ENCODE data around the gene CCDC63.

CCDC63 gene

DNA sequence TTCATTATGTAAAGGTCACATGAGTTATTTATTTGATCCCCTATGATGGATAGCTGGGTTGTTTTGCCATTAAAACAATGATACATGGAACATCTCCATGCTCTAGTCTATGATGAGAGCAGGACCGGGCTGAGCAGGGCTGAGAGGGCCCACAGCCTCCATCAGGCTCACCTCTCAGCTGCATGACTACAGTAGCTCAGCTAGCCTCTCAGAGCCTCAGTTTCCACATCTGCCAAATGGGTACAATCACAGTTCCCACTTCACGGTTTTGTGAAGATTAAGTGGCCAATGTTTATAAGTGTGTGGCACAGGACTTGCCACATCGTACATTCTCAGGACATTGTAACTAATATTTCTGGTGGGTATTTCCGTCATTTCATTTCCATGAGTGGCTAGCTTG lies 93.5 kb downstream of the CCDC63 start:
- Histone ChIP-seq H3K27me3 (ENCODE audit: insufficient read depth, poor library complexity, severe bottlenecking) (no peaks in the 10 kb centered on the region), H3K27ac (replicated peaks) (no peak overlapping the region), H3K4me3 (replicated peaks; ENCODE audit: insufficient read depth, low read length) (no peak overlapping the region)
- TF ChIP-seq POLR2AphosphoS5 (IDR thresholded peaks at IDR 0.05; ENCODE audit: low read depth) (no peak), REST (IDR thresholded peaks at IDR 0.05; ENCODE audit: insufficient replicate concordance, low read depth) (no peak), SPI1 (IDR thresholded peaks at IDR 0.05; ENCODE audit: borderline replicate concordance, low read depth) (no peak), GABPA (IDR thresholded peaks at IDR 0.05; ENCODE audit: low read depth) (no peak)
- TF ChIP-seq, protein P1, sequence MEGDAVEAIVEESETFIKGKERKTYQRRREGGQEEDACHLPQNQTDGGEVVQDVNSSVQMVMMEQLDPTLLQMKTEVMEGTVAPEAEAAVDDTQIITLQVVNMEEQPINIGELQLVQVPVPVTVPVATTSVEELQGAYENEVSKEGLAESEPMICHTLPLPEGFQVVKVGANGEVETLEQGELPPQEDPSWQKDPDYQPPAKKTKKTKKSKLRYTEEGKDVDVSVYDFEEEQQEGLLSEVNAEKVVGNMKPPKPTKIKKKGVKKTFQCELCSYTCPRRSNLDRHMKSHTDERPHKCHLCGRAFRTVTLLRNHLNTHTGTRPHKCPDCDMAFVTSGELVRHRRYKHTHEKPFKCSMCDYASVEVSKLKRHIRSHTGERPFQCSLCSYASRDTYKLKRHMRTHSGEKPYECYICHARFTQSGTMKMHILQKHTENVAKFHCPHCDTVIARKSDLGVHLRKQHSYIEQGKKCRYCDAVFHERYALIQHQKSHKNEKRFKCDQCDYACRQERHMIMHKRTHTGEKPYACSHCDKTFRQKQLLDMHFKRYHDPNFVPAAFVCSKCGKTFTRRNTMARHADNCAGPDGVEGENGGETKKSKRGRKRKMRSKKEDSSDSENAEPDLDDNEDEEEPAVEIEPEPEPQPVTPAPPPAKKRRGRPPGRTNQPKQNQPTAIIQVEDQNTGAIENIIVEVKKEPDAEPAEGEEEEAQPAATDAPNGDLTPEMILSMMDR (IDR thresholded peaks at IDR 0.05; ENCODE audit: insufficient read depth, low read length): no peak
- no peak for DNase-seq (ENCODE audit: low read depth in 1 of 2, low spot score in 1 of 2)

DNA sequence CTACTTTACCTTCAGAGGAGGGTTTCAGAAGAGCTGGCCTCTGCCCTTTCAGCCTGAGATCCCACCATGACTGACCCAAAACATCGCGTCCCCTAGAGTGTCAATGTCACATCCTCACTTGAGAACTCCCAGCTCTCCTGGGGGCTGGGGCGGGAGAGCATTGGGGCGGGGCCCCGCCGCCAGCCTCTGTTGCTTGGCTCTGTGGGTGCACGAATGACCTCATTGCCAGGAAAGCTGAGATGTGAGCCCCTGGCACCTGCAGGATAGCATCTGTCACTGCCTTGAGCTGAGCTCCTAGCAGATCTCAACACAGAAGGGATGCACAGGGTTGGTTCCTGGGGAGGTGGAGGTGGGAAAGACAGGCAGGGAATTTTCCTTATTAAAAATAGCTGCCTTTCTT lies 94.1 kb downstream of the CCDC63 start:
- Histone ChIP-seq H3K4me3 (replicated peaks; ENCODE audit: insufficient read depth, low read length) (no peak overlapping the region), H3K27me3 (ENCODE audit: insufficient read depth, poor library complexity, severe bottlenecking) (no peaks in the 10 kb centered on the region), H3K27ac (replicated peaks) (no peak overlapping the region)
- DNase-seq (ENCODE audit: low read depth in 1 of 2, low spot score in 1 of 2): no peak
- TF ChIP-seq GABPA (IDR thresholded peaks at IDR 0.05; ENCODE audit: low read depth) (no peak), POLR2AphosphoS5 (IDR thresholded peaks at IDR 0.05; ENCODE audit: low read depth) (no peak), SPI1 (IDR thresholded peaks at IDR 0.05; ENCODE audit: borderline replicate concordance, low read depth) (no peak)

DNA sequence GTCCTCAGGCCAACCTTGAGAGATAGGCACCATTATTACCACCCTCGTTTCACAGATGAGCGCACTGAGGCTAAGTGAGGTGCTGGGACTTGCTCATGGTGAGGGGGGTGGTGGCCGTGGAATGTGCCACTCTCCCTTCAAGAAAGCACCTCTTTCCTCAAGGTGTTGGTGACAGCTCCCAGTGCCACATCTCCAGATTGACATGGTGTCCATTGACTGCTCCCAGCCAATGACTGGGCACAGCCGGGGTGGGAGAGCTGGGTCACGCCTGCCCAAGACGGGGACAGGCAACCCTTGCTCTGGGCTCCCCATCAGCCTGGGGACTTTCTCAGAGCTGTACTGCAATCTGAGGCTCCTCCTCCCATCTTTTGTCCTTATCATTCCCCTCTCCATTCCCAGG lies 94.6 kb downstream of the CCDC63 start:
- no peak overlapping the region for H3K27ac ChIP-seq (replicated peaks)
- TF ChIP-seq, protein P1 (IDR thresholded peaks at IDR 0.05; ENCODE audit: insufficient read depth, low read length): no peak
- TF ChIP-seq GABPA (IDR thresholded peaks at IDR 0.05; ENCODE audit: low read depth): no peak
- TF ChIP-seq REST (IDR thresholded peaks at IDR 0.05; ENCODE audit: insufficient replicate concordance, low read depth): no peak
- TF ChIP-seq POLR2AphosphoS5 (IDR thresholded peaks at IDR 0.05; ENCODE audit: low read depth): no peak
- TF ChIP-seq SPI1 (IDR thresholded peaks at IDR 0.05; ENCODE audit: borderline replicate concordance, low read depth): no peak
- H3K4me3 ChIP-seq (replicated peaks; ENCODE audit: insufficient read depth, low read length): no peak overlapping the region
- DNase-seq (ENCODE audit: low read depth in 1 of 2, low spot score in 1 of 2): no peak
- no peaks in the 10 kb centered on the region for H3K27me3 ChIP-seq (ENCODE audit: insufficient read depth, poor library complexity, severe bottlenecking)

DNA sequence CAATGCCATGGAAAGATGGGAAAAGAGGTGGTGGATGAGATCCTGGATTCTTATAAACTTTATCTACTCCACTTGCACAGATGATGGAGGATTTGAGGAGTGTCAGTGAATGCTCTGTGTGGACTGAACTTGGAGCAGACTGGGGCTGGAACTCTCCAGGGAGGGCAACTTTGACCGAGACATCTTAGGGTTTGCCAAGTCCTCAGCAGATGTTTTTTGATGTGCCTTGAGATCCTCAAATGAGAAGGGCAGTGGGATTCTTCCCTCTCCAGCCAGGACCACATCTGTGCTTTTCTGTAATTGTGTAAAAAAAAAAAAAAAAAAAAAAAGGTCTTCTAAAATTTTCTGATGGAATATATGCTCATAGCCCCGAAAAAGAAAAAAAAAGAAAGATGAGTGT lies 96.6 kb downstream of the CCDC63 start:
- DNase-seq (ENCODE audit: low read depth in 1 of 2, low spot score in 1 of 2): no peak
- H3K27ac ChIP-seq (replicated peaks): no peak overlapping the region
- H3K4me3 ChIP-seq (replicated peaks; ENCODE audit: insufficient read depth, low read length): no peak overlapping the region
- no peaks in the 10 kb centered on the region for H3K27me3 ChIP-seq (ENCODE audit: insufficient read depth, poor library complexity, severe bottlenecking)
- TF ChIP-seq SPI1 (IDR thresholded peaks at IDR 0.05; ENCODE audit: borderline replicate concordance, low read depth) (no peak), GABPA (IDR thresholded peaks at IDR 0.05; ENCODE audit: low read depth) (no peak), POLR2AphosphoS5 (IDR thresholded peaks at IDR 0.05; ENCODE audit: low read depth) (no peak), REST (IDR thresholded peaks at IDR 0.05; ENCODE audit: insufficient replicate concordance, low read depth) (no peak)
- TF ChIP-seq, protein P1 (IDR thresholded peaks at IDR 0.05; ENCODE audit: insufficient read depth, low read length): no peak

Data from HL-60 (cell line).